ENCODE results near the gene CES5A. TPM values are rescaled to one million over a fixed set of nuclear protein-coding genes. Genes with fewer than 3 reads are reported as not detected.
"Not testable (repeated sequence)": the region's sequence is repeated elsewhere in the genome, so short reads cannot be mapped to it uniquely, and the experiment has no call there.

Gene CES5A
- total RNA-seq, 2 donors from 2014 or later, result not detected

GRCh38 chr16:55899857-55900256, 24.7 kb upstream of the CES5A start:
- peaks cover 5 to 7% of the 10 kb centered on the region in 2 donors for H3K36me3 Mint-ChIP-seq
- no peak overlapping the region for H3K27ac Mint-ChIP-seq
- ATAC-seq, result no peak
- no peak for DNase-seq (ENCODE audit: low spot score in 2 of 2)
- H3K9me3 Mint-ChIP-seq, result peaks cover 17 to 38% of the 10 kb centered on the region in 2 donors

DNA sequence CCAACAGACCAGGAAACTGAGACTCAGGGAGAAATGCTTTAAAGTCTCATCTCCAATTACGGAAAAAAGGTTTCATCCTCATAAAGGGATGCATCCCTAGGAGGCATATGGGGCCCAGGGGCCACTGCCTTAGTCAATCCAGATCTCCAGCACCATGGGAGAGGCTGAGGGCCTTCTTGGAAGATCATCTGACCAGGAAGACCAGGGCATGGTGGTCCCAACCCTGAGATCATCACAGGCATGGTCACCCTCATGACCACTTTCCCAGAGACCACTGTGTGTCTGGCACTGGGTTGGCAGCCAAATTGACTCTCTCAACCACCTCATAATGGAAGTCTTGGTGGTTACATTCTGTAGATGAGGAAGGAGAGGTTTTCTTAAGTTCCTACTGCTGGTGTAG, 23.4 kb upstream of the CES5A start:
- no peak overlapping the region for H3K27ac Mint-ChIP-seq
- peaks cover 7 to 27% of the 10 kb centered on the region in 2 donors for H3K9me3 Mint-ChIP-seq
- peaks cover 2 to 3% of the 10 kb centered on the region in 2 donors for H3K36me3 Mint-ChIP-seq
- no peak for ATAC-seq
- DNase-seq (ENCODE audit: low spot score in 2 of 2), result no peak

DNA sequence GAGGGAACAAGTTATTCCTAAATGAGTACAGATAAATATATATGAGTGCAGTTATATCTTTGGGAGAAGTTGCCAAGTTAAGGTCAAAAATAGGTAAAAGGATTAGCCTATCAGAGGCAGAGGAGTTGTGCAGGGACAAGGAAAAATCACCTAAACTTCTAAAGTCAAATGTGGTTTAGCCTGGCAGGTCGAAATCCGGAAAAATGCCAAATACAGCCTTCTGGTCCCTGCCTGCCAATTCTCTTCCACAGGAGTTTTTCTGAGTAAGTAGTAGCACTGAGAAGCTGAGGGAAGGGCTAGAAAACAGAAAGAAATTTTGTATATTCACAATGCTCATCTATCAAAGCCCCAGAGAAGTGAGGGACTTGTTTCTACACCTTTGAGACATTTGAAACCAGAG, 17.6 kb upstream of the CES5A start:
- no peak for ATAC-seq
- Mint-ChIP-seq H3K36me3 (peaks cover 6 to 13% of the 10 kb centered on the region in 2 donors), H3K9me3 (peaks cover 16 to 21% of the 10 kb centered on the region in 2 donors), H3K27ac (no peak overlapping the region)
- no peak for DNase-seq (ENCODE audit: low spot score in 2 of 2)

- peaks cover 12 to 16% of the 10 kb centered on the region in 2 donors for H3K9me3 Mint-ChIP-seq
- no peak for ATAC-seq
- DNase-seq (ENCODE audit: low spot score in 2 of 2), result no peak
- H3K36me3 Mint-ChIP-seq, result peaks cover 6 to 13% of the 10 kb centered on the region in 2 donors
- no peak overlapping the region for H3K27ac Mint-ChIP-seq
These were observed 14.3 kb upstream of the CES5A start for GRCh38 chr16:55889518-55889917.

GRCh38 chr16:55888546-55888945, 13.4 kb upstream of the CES5A start:
- peaks cover 6 to 13% of the 10 kb centered on the region in 2 donors for H3K36me3 Mint-ChIP-seq
- H3K9me3 Mint-ChIP-seq, result peaks cover 12 to 16% of the 10 kb centered on the region in 2 donors
- H3K27ac Mint-ChIP-seq, result no peak overlapping the region
- ATAC-seq (no peak), DNase-seq (ENCODE audit: low spot score in 2 of 2) (no peak)

GRCh38 chr16:55876854-55877253, 1.7 kb upstream of the CES5A start:
- no peaks in the 10 kb centered on the region for H3K36me3 Mint-ChIP-seq
- DNase-seq (ENCODE audit: low spot score in 2 of 2) (no peak), ATAC-seq (no peak)
- peaks cover 0 to 6% of the 10 kb centered on the region in 2 donors for H3K9me3 Mint-ChIP-seq
- H3K27ac Mint-ChIP-seq, result no peak overlapping the region

GRCh38 chr16:55873122-55873521, 2.1 kb downstream of the CES5A start:
- no peaks in the 10 kb centered on the region for H3K36me3 Mint-ChIP-seq
- H3K27ac Mint-ChIP-seq, result no peak overlapping the region
- ATAC-seq (no peak), DNase-seq (ENCODE audit: low spot score in 2 of 2) (no peak)
- no peaks in the 10 kb centered on the region for H3K9me3 Mint-ChIP-seq

DNA sequence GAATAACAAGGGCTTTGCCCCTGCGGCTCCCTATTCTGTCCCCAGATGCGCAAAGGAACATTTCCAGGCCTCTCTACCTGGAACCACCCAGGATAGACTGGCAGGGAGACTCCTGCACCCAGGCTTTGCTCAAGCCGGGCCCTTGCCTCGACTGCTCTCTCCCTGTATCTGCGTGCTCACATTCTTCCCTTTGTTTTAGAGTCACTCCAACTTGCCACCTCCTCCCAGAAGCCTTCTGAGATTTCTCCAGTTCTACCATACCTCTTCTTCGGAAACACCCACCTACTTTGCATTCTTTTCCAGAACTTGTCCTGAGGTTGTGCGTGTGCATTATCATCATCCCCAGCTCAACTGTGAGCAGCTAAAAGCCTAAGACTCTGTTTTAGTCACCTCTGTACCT, 3.0 kb downstream of the CES5A start:
- no peak for DNase-seq (ENCODE audit: low spot score in 2 of 2)
- Mint-ChIP-seq H3K27ac (no peak overlapping the region), H3K36me3 (no peaks in the 10 kb centered on the region), H3K9me3 (no peaks in the 10 kb centered on the region)
- ATAC-seq, result no peak

GRCh38 chr16:55871411-55872038, 3.6 kb downstream of the CES5A start:
- H3K27ac Mint-ChIP-seq, result no peak overlapping the region
- no peak for DNase-seq (ENCODE audit: low spot score in 2 of 2)
- no peaks in the 10 kb centered on the region for H3K36me3 Mint-ChIP-seq
- H3K9me3 Mint-ChIP-seq, result no peaks in the 10 kb centered on the region
- ATAC-seq, result no peak

DNA sequence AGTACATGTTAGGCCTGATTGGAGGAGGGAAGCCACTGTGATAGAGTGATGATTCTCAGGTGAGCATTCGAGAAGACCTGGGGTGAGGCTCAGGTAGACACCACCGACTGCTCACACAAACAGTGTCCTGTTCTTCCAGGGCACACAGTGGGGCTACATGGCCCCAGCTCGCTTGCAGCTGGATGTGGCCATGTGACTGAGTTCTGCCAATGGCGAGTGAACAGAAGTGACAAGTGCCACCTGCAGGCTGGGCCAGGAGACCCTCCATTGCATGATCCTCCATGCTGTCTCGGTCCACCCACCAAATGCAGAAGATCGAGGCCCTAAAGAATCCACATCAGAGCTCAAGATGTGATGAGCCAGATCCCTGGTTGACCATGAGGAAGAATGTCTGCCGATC, 6.2 kb downstream of the CES5A start:
- ATAC-seq, result no peak
- no peak for DNase-seq (ENCODE audit: low spot score in 2 of 2)
- Mint-ChIP-seq H3K36me3 (no peaks in the 10 kb centered on the region), H3K9me3 (no peaks in the 10 kb centered on the region), H3K27ac (no peak overlapping the region)

GRCh38 chr16:55868137-55868536, 7.0 kb downstream of the CES5A start:
- no peak for DNase-seq (ENCODE audit: low spot score in 2 of 2)
- Mint-ChIP-seq H3K27ac (no peak overlapping the region), H3K36me3 (no peaks in the 10 kb centered on the region), H3K9me3 (no peaks in the 10 kb centered on the region)
- ATAC-seq, result no peak

DNA sequence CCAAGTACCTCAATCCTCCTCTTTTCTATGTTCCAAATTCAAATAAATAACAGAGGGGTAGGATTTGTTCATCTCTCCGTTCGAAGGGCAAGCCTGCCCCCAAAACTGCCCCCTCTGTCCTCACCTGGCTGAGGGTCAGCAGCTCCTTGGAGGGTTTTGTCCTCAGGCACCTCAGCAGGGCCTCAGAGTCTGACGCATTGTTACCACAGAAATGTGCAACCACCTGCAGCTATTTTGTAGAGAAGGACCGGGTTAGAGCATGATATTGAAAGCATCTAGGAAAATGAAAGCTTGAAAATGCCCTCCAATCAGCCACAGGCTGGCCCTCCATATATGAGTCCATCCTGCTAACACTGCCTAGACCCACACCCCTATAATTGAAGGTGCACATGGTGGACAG, 13.9 kb downstream of the CES5A start:
- Mint-ChIP-seq H3K9me3 (no peaks in the 10 kb centered on the region), H3K36me3 (no peaks in the 10 kb centered on the region), H3K27ac (no peak overlapping the region)
- ATAC-seq (no peak), DNase-seq (ENCODE audit: low spot score in 2 of 2) (no peak)

DNA sequence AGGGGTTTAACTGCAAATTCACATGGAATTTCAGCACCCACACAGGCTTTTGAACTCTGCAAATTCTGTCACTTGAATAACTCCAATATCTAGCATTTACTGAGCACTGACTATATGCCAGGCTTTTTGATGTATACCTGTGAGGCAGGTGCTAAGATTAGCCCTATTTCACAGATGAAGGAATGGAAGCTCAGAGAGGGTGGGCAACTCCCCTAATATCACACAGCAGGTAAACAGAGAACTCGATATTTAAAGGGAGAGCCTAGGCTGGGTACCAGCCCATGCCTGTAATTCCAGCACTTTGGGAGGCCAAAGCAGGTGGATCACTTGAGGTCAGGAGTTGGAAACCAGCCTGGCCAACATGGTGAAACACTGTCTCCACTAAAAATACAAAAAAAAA, 17.5 kb downstream of the CES5A start:
- H3K36me3 Mint-ChIP-seq; DNase-seq (ENCODE audit: low spot score in 2 of 2); ATAC-seq; H3K9me3 Mint-ChIP-seq; H3K27ac Mint-ChIP-seq: not testable (repeated sequence)

DNA sequence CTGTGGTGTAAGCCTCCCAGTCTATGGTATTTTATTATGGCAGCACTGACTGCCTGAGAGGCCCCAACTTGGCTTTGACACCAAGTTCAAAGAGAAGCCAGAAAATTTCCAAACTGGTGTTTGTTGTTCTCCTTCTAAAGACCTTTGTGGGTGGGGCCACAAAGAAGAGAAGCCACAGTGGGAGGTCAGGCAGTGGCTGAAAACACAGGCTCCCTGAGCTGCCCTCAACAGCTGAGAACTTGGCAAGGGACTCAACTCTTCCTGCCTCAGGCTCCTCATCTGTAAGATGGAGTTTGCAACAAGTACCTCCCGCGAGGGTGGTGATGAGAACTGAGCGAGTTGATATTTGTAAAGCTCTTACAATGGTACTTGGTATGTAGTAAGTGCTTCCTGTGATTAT, 18.2 kb downstream of the CES5A start:
- Mint-ChIP-seq H3K36me3 (no peaks in the 10 kb centered on the region), H3K9me3 (no peaks in the 10 kb centered on the region), H3K27ac (no peak overlapping the region)
- ATAC-seq, result no peak
- DNase-seq (ENCODE audit: low spot score in 2 of 2), result no peak

- Mint-ChIP-seq H3K9me3 (no peaks in the 10 kb centered on the region), H3K36me3 (no peaks in the 10 kb centered on the region), H3K27ac (no peak overlapping the region)
- DNase-seq (ENCODE audit: low spot score in 2 of 2) (no peak), ATAC-seq (no peak)
These were observed 22.1 kb downstream of the CES5A start for GRCh38 chr16:55853114-55853513.

DNA sequence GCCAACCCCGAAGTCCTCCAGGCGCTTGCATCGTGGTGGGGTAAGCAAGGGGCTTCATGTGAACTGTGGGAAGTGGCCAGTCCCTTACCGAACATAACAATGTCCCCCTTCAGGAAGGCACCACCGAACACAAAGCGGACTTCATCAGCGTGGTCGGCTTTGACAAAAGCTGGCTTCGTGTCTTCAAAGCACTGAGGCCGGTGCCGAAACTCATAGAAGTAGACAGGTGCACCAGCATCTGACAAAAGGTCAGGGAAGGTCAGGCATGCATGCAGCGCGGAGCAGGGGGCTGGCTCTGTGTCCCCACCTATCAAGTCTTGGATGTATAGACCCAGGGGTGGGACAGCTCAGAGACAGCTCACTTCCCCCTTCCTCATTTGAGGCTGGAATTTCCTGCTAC, 25.6 kb downstream of the CES5A start:
- Mint-ChIP-seq H3K27ac (no peak overlapping the region), H3K36me3 (no peaks in the 10 kb centered on the region), H3K9me3 (no peaks in the 10 kb centered on the region)
- ATAC-seq (no peak), DNase-seq (ENCODE audit: low spot score in 2 of 2) (no peak)

DNA sequence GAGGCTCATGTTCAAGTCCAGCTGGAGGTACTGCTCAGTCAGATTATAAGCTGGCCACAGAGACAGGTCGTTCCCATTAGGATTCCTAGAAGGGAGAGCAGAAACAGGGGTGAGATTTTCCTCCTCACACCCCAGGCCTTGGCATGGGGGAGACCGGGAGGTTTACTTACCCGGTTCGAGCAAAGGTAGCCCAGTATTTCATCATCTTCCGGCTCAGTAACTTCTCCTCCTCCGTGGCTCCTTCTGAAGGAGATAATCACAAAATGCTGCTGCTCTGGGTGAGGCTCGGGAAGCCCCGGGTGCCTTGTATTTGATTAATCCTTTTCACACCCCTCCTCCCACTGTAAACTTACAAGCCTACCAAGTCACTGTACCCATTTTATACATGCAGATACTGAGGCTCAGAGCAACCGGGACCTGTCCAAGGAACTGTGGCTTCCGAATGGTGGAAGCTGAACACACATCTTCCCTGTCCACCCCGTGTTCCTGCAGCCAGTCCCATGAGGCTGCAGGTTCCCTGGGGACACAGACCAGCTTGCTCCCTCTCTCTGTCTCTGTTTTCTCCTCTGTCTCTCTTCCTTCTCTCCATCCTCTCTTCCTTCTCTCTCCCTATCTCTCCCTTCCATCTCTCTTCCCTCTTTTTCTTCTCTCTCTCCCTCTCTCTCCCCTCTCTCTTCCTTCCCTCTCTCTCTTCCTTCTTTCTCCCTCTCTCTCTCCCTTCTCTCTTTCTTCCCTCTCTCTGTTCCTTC, 28.4 kb downstream of the CES5A start:
- no peak for DNase-seq (ENCODE audit: low spot score in 2 of 2)
- Mint-ChIP-seq H3K27ac (no peak overlapping the region), H3K9me3 (no peaks in the 10 kb centered on the region), H3K36me3 (no peaks in the 10 kb centered on the region)
- no peak for ATAC-seq

DNA sequence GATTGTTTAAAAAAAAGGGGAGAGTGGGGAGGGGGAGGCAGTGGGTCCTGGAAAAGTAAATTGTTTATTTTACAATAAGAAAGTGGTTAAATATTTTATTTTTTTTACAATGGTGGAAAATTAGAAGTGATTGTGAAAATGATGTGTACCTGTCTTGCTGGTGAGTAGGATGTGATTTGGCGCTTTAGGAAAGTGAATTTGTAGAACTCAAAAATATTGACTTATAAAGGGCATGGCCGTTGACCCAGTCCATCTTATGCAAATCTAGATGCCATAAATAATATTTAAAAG, 32.1 kb downstream of the CES5A start:
- Mint-ChIP-seq H3K9me3 (no peaks in the 10 kb centered on the region), H3K27ac (no peak overlapping the region), H3K36me3 (no peaks in the 10 kb centered on the region)
- DNase-seq (ENCODE audit: low spot score in 2 of 2), result no peak
- ATAC-seq, result no peak
